Neutrophil (primary cell): Measurements from ENCODE around the gene PDK2.

ENCODE experiments used
- H3K27ac ChIP-seq: fragments of 200-600 bp; sonication (generic); 2 replicates; pipeline ENCODE4 v1.5.1; 2016; ENCODE audit warnings: mild to moderate bottlenecking, moderate library complexity
- H3K27me3 ChIP-seq: fragments of 200-600 bp; sonication (generic); 2 replicates; pipeline ENCODE4 v1.6.0; 2016; ENCODE audit warnings: mild to moderate bottlenecking
- H3K36me3 ChIP-seq: fragments of 200-600 bp; sonication (generic); 2 replicates; pipeline ENCODE4 v1.5.1; 2017
- H3K4me1 ChIP-seq, 2 experiments: fragments of 200-600 bp in 1 of 2; sonication (generic) in 1 of 2; 1 replicate in 1 of 2; 2 replicates in 1 of 2; pipeline versions ENCODE4 v1.5.1 to v1.6.1; 2013 to 2016; ENCODE audit warnings: low read depth in 1 of 2, low read length in 1 of 2, mild to moderate bottlenecking in 1 of 2, moderate library complexity in 1 of 2; ENCODE audit not compliant: control insufficient read depth in 1 of 2, insufficient read depth in 1 of 2
- H3K4me3 ChIP-seq, 2 experiments: fragments of 200-600 bp in 1 of 2; sonication (generic) in 1 of 2; 1 replicate in 1 of 2; 2 replicates in 1 of 2; pipeline ENCODE4 v1.5.1; 2013 to 2016; ENCODE audit warnings: low read depth in 1 of 2, low read length in 1 of 2, mild to moderate bottlenecking in 1 of 2, moderate library complexity in 1 of 2
- H3K9me3 ChIP-seq: fragments of 200-600 bp; sonication (generic); 2 replicates; pipeline ENCODE4 v1.5.1; 2016
- CTCF ChIP-seq: fragments of 200-600 bp; sonication (generic); IDR thresholded peaks from 2 replicates; pipeline ENCODE4 v1.5.1; 2016; ENCODE audit warnings: antibody characterized with exemption

Gene PDK2

GRCh38 chr17:50048146-50048720, 46.9 kb upstream of the PDK2 start:
- no peaks in the 10 kb centered on the region for H3K4me1 ChIP-seq
- H3K27ac ChIP-seq, result no peak overlapping the region

GRCh38 chr17:50048988-50049387, 46.2 kb upstream of the PDK2 start:
- peaks cover 36% of the 10 kb centered on the region for H3K27me3 ChIP-seq
- no peaks in the 10 kb centered on the region for H3K36me3 ChIP-seq
- H3K27ac ChIP-seq, result no peak overlapping the region
- H3K4me3 ChIP-seq, result no peak overlapping the region
- no peak for TF ChIP-seq CTCF
- H3K9me3 ChIP-seq, result no peaks in the 10 kb centered on the region
- no peaks in the 10 kb centered on the region for H3K4me1 ChIP-seq

More at GRCh38 chr17:50048146-50048720, 46.9 kb upstream of the PDK2 start:
- Histone ChIP-seq H3K9me3 (no peaks in the 10 kb centered on the region), H3K27me3 (peaks cover 35% of the 10 kb centered on the region), H3K4me3 (no peak overlapping the region), H3K36me3 (no peaks in the 10 kb centered on the region)
- no peak for TF ChIP-seq CTCF

- no peaks in the 10 kb centered on the region for H3K4me1 ChIP-seq
- no peak overlapping the region for H3K27ac ChIP-seq
- H3K36me3 ChIP-seq, result no peaks in the 10 kb centered on the region
- no peak for TF ChIP-seq CTCF
- no peak overlapping the region for H3K4me3 ChIP-seq
- H3K9me3 ChIP-seq, result no peaks in the 10 kb centered on the region
- H3K27me3 ChIP-seq, result peaks cover 42% of the 10 kb centered on the region
Observed at GRCh38 chr17:50049636-50050035, 45.5 kb upstream of the PDK2 start.

GRCh38 chr17:50050431-50051032, 44.6 kb upstream of the PDK2 start:
- no peak for TF ChIP-seq CTCF
- Histone ChIP-seq H3K27ac (no peak overlapping the region), H3K4me1 (peaks cover 0 to 6% of the 10 kb centered on the region in 2 experiments)

GRCh38 chr17:50051082-50051576, 44.0 kb upstream of the PDK2 start:
- peaks cover 0 to 12% of the 10 kb centered on the region in 2 experiments for H3K4me1 ChIP-seq
- no peak for TF ChIP-seq CTCF
- H3K27ac ChIP-seq, result no peak overlapping the region
- no peak overlapping the region for H3K4me3 ChIP-seq
- no peaks in the 10 kb centered on the region for H3K9me3 ChIP-seq
- H3K27me3 ChIP-seq, result peaks cover 57% of the 10 kb centered on the region
- H3K36me3 ChIP-seq, result no peaks in the 10 kb centered on the region

More at GRCh38 chr17:50050431-50051032, 44.6 kb upstream of the PDK2 start:
- Histone ChIP-seq H3K4me3 (no peak overlapping the region), H3K36me3 (no peaks in the 10 kb centered on the region), H3K27me3 (peaks cover 51% of the 10 kb centered on the region), H3K9me3 (no peaks in the 10 kb centered on the region)
